ENCODE measurements around the gene CTBP1. TPM values are rescaled to one million over a fixed set of nuclear protein-coding genes. Genes with fewer than 3 reads are reported as not detected.

Gene CTBP1
- total and polyA plus RNA-seq, 2 experiments from 2014 or later, result 74.0 to 192 TPM

DNA sequence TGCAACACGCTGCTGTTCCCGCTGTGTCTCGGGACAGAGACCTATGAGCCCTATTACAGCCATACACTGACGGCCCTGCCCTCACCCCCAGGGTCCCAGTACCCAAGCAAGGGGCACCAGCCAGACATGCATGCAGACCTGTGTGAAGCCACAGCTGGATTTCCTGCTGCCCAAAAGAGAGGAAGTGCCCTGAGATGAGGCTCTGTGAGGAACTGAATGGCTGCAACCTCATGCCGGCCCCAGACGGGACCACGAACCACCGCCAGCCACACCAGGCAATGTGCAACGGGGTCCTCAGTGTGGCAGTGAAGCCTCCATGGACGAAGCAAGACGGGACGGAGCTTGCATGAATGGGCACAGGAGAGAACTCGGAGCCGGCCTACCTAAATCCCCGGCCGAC lies 21.1 kb downstream of the CTBP1 start:
- H3K4me3 ChIP-seq, result no peak overlapping the region
- no peaks in the 10 kb centered on the region for H3K9me3 Mint-ChIP-seq
- no peak for ATAC-seq
- DNase-seq (ENCODE audit: low spot score), result no peak
- no peak overlapping the region for H3K4me2 ChIP-seq
- TF ChIP-seq EZH2phosphoT487 (IDR thresholded peaks at IDR 0.05; ENCODE audit: unreplicated experiment), result no peak
- no peak for TF ChIP-seq EZH2 (IDR thresholded peaks at IDR 0.05; ENCODE audit: low read depth, unreplicated experiment)
- no peaks in the 10 kb centered on the region for H3K4me1 ChIP-seq (ENCODE audit: insufficient read depth)
- peaks cover 15% of the 10 kb centered on the region for H3K36me3 ChIP-seq (ENCODE audit: insufficient read depth)
- H3K27me3 Mint-ChIP-seq (ENCODE audit: insufficient read depth, low read depth, poor library complexity), result peaks cover 10% of the 10 kb centered on the region
- peaks cover 73% of the 10 kb centered on the region for H3K36me3 Mint-ChIP-seq (ENCODE audit: low read depth)
- H3F3A ChIP-seq (replicated peaks; ENCODE audit: low read depth), result 0 out of 2 replicates have a peak, but pooled peaks cover 3% of the 10 kb centered on the region
- H3K4me3 Mint-ChIP-seq, result no peak overlapping the region
- peaks cover 5% of the 10 kb centered on the region; the same call in 1 of the 2 replicates for H3K79me2 ChIP-seq (replicated peaks; ENCODE audit: insufficient read depth)
- H3K27ac Mint-ChIP-seq, result no peak overlapping the region
- no peak overlapping the region for H3K27ac ChIP-seq (ENCODE audit: low read depth)
- H3K4me1 Mint-ChIP-seq, result no peaks in the 10 kb centered on the region
- H3K27me3 ChIP-seq (ENCODE audit: insufficient read depth), result no peaks in the 10 kb centered on the region
- no peak overlapping the region for H2AFZ ChIP-seq
- H4K20me1 ChIP-seq (replicated peaks; ENCODE audit: insufficient read depth), result peaks cover 6% of the 10 kb centered on the region; the same call in 1 of the 2 replicates
- H3K9me2 ChIP-seq (ENCODE audit: insufficient read depth), result no peaks in the 10 kb centered on the region

DNA sequence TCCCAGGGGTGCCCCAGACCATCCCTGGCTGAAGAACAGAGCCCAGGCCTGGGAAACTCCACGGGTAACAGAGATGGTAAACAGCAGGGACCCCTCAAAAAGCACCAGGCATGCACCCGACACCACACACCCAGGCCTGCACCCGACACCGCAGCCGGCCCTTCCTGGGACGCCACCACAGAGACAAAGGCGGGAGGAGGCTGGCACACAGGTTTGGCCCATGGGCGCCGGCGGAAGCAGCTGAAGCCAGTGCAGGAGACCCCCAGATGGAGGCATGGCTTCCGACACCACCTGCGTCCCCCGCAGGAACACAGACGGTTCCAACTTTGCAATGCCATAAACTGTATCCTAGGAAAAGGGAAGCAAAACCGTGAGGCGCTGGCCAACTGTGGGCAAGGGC lies 22.3 kb downstream of the CTBP1 start:
- Histone ChIP-seq H3F3A (replicated peaks; ENCODE audit: low read depth) (0 out of 2 replicates have a peak, but pooled peaks cover 3% of the 10 kb centered on the region), H2AFZ (no peak overlapping the region), H3K9me2 (ENCODE audit: insufficient read depth) (no peaks in the 10 kb centered on the region), H3K36me3 (ENCODE audit: insufficient read depth) (peaks cover 15% of the 10 kb centered on the region), H4K20me1 (replicated peaks; ENCODE audit: insufficient read depth) (no peaks in the 10 kb centered on the region), H3K27me3 (ENCODE audit: insufficient read depth) (no peaks in the 10 kb centered on the region), H3K79me2 (replicated peaks; ENCODE audit: insufficient read depth) (no peaks in the 10 kb centered on the region), H3K4me3 (no peak overlapping the region), H3K27ac (ENCODE audit: low read depth) (no peak overlapping the region), H3K4me1 (ENCODE audit: insufficient read depth) (no peaks in the 10 kb centered on the region), H3K4me2 (no peak overlapping the region)
- ATAC-seq, result no peak
- no peak for DNase-seq (ENCODE audit: low spot score)
- Mint-ChIP-seq H3K27me3 (ENCODE audit: insufficient read depth, low read depth, poor library complexity) (peaks cover 12% of the 10 kb centered on the region), H3K27ac (no peak overlapping the region), H3K36me3 (ENCODE audit: low read depth) (peaks cover 63% of the 10 kb centered on the region), H3K9me3 (no peaks in the 10 kb centered on the region), H3K4me3 (no peak overlapping the region), H3K4me1 (no peaks in the 10 kb centered on the region)
- no peak for TF ChIP-seq EZH2phosphoT487 (IDR thresholded peaks at IDR 0.05; ENCODE audit: unreplicated experiment)
- TF ChIP-seq ZNF331 (CRISPR knock-in tag; IDR thresholded peaks at IDR 0.05; ENCODE audit: low read depth), result no peak
- TF ChIP-seq, protein P1, sequence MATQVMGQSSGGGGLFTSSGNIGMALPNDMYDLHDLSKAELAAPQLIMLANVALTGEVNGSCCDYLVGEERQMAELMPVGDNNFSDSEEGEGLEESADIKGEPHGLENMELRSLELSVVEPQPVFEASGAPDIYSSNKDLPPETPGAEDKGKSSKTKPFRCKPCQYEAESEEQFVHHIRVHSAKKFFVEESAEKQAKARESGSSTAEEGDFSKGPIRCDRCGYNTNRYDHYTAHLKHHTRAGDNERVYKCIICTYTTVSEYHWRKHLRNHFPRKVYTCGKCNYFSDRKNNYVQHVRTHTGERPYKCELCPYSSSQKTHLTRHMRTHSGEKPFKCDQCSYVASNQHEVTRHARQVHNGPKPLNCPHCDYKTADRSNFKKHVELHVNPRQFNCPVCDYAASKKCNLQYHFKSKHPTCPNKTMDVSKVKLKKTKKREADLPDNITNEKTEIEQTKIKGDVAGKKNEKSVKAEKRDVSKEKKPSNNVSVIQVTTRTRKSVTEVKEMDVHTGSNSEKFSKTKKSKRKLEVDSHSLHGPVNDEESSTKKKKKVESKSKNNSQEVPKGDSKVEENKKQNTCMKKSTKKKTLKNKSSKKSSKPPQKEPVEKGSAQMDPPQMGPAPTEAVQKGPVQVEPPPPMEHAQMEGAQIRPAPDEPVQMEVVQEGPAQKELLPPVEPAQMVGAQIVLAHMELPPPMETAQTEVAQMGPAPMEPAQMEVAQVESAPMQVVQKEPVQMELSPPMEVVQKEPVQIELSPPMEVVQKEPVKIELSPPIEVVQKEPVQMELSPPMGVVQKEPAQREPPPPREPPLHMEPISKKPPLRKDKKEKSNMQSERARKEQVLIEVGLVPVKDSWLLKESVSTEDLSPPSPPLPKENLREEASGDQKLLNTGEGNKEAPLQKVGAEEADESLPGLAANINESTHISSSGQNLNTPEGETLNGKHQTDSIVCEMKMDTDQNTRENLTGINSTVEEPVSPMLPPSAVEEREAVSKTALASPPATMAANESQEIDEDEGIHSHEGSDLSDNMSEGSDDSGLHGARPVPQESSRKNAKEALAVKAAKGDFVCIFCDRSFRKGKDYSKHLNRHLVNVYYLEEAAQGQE (IDR thresholded peaks at IDR 0.05; ENCODE audit: unreplicated experiment), result no peak
- no peak for TF ChIP-seq JUNB (IDR thresholded peaks at IDR 0.05; ENCODE audit: unreplicated experiment)
- no peak for TF ChIP-seq ZNF114 (CRISPR knock-in tag; IDR thresholded peaks at IDR 0.05)
- TF ChIP-seq, protein P2, sequence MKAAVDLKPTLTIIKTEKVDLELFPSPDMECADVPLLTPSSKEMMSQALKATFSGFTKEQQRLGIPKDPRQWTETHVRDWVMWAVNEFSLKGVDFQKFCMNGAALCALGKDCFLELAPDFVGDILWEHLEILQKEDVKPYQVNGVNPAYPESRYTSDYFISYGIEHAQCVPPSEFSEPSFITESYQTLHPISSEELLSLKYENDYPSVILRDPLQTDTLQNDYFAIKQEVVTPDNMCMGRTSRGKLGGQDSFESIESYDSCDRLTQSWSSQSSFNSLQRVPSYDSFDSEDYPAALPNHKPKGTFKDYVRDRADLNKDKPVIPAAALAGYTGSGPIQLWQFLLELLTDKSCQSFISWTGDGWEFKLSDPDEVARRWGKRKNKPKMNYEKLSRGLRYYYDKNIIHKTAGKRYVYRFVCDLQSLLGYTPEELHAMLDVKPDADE (IDR thresholded peaks at IDR 0.05), result no peak
- TF ChIP-seq, protein P3, sequence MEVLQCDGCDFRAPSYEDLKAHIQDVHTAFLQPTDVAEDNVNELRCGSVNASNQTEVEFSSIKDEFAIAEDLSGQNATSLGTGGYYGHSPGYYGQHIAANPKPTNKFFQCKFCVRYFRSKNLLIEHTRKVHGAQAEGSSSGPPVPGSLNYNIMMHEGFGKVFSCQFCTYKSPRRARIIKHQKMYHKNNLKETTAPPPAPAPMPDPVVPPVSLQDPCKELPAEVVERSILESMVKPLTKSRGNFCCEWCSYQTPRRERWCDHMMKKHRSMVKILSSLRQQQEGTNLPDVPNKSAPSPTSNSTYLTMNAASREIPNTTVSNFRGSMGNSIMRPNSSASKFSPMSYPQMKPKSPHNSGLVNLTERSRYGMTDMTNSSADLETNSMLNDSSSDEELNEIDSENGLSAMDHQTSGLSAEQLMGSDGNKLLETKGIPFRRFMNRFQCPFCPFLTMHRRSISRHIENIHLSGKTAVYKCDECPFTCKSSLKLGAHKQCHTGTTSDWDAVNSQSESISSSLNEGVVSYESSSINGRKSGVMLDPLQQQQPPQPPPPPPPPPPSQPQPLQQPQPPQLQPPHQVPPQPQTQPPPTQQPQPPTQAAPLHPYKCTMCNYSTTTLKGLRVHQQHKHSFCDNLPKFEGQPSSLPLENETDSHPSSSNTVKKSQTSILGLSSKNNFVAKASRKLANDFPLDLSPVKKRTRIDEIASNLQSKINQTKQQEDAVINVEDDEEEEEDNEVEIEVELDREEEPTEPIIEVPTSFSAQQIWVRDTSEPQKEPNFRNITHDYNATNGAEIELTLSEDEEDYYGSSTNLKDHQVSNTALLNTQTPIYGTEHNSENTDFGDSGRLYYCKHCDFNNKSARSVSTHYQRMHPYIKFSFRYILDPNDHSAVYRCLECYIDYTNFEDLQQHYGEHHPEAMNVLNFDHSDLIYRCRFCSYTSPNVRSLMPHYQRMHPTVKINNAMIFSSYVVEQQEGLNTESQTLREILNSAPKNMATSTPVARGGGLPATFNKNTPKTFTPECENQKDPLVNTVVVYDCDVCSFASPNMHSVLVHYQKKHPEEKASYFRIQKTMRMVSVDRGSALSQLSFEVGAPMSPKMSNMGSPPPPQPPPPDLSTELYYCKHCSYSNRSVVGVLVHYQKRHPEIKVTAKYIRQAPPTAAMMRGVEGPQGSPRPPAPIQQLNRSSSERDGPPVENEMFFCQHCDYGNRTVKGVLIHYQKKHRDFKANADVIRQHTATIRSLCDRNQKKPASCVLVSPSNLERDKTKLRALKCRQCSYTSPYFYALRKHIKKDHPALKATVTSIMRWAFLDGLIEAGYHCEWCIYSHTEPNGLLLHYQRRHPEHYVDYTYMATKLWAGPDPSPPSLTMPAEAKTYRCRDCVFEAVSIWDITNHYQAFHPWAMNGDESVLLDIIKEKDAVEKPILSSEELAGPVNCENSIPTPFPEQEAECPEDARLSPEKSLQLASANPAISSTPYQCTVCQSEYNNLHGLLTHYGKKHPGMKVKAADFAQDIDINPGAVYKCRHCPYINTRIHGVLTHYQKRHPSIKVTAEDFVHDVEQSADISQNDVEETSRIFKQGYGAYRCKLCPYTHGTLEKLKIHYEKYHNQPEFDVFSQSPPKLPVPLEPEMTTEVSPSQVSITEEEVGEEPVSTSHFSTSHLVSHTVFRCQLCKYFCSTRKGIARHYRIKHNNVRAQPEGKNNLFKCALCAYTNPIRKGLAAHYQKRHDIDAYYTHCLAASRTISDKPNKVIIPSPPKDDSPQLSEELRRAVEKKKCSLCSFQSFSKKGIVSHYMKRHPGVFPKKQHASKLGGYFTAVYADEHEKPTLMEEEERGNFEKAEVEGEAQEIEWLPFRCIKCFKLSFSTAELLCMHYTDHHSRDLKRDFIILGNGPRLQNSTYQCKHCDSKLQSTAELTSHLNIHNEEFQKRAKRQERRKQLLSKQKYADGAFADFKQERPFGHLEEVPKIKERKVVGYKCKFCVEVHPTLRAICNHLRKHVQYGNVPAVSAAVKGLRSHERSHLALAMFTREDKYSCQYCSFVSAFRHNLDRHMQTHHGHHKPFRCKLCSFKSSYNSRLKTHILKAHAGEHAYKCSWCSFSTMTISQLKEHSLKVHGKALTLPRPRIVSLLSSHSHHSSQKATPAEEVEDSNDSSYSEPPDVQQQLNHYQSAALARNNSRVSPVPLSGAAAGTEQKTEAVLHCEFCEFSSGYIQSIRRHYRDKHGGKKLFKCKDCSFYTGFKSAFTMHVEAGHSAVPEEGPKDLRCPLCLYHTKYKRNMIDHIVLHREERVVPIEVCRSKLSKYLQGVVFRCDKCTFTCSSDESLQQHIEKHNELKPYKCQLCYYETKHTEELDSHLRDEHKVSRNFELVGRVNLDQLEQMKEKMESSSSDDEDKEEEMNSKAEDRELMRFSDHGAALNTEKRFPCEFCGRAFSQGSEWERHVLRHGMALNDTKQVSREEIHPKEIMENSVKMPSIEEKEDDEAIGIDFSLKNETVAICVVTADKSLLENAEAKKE (CRISPR knock-in tag; IDR thresholded peaks at IDR 0.05), result no peak
- no peak for TF ChIP-seq POLR2AphosphoS5 (IDR thresholded peaks at IDR 0.05; ENCODE audit: low read depth)
- no peak for TF ChIP-seq CREB1 (CRISPR knock-in tag; IDR thresholded peaks at IDR 0.05; ENCODE audit: low read depth)
- TF ChIP-seq EZH2 (IDR thresholded peaks at IDR 0.05; ENCODE audit: low read depth, unreplicated experiment), result no peak

All from GM23338 (cell line).